GM19099 (cell line): Measurements from ENCODE around the gene TBC1D20.

Experiments
- POLR2A ChIP-seq: IDR thresholded peaks from 3 replicates; pipeline ENCODE4 v1.6.1; 2011; ENCODE audit warnings: low read depth; ENCODE audit not compliant: insufficient read length; ENCODE audit errors: extremely low read depth

The TBC1D20 gene

GRCh38 chr20:387520-387919, 74.8 kb downstream of the TBC1D20 start:
- TF ChIP-seq POLR2A, result no peak
